ENCODE measurements around the gene LTB4R.

Gene LTB4R

GRCh38 chr14:24279301-24280186 lies 31.8 kb upstream of the LTB4R start:
- DNase-seq: no peak

GRCh38 chr14:24280797-24281460 lies 30.4 kb upstream of the LTB4R start:
- DNase-seq: no peak

GRCh38 chr14:24281636-24282035 lies 29.7 kb upstream of the LTB4R start:
- DNase-seq: no peak

GRCh38 chr14:24282736-24283135 lies 28.6 kb upstream of the LTB4R start:
- DNase-seq: no peak

GRCh38 chr14:24283796-24284460 lies 27.4 kb upstream of the LTB4R start:
- DNase-seq: no peak

- no peak for DNase-seq
Measured at GRCh38 chr14:24284501-24285035, 26.7 kb upstream of the LTB4R start.

- no peak for DNase-seq
Measured at GRCh38 chr14:24285351-24285750, 26.0 kb upstream of the LTB4R start.

GRCh38 chr14:24286996-24287395 lies 24.3 kb upstream of the LTB4R start:
- no peak for DNase-seq

GRCh38 chr14:24289649-24290280 lies 21.5 kb upstream of the LTB4R start:
- DNase-seq: no peak

GRCh38 chr14:24290746-24291145 lies 20.6 kb upstream of the LTB4R start:
- DNase-seq: no peak

- no peak for DNase-seq
Measured at GRCh38 chr14:24291446-24292117, 19.7 kb upstream of the LTB4R start.

GRCh38 chr14:24292118-24292807 lies 19.0 kb upstream of the LTB4R start:
- no peak for DNase-seq

GRCh38 chr14:24293525-24293924 lies 17.8 kb upstream of the LTB4R start:
- no peak for DNase-seq

GRCh38 chr14:24296341-24297157 lies 14.8 kb upstream of the LTB4R start:
- DNase-seq: peak; percentile 52

GRCh38 chr14:24297190-24297964 lies 13.9 kb upstream of the LTB4R start:
- DNase-seq: no peak

- DNase-seq: no peak
Measured at GRCh38 chr14:24298892-24299254, 12.4 kb upstream of the LTB4R start.

GRCh38 chr14:24299255-24300191 lies 11.8 kb upstream of the LTB4R start, which contains the start of the genes DHRS1 and NOP9:
Gene DHRS1, minus strand, starts transcription at chr14:24299780. Its CDS starts 674 bp downstream, at chr14:24299106.
Gene NOP9, plus strand, starts transcription at chr14:24299850. Its CDS starts 105 bp downstream, at chr14:24299955.
- peak; percentile 95 for DNase-seq

- DNase-seq: no peak
Measured at GRCh38 chr14:24300326-24300980, 10.8 kb upstream of the LTB4R start.

Measured in T-helper 9 cell (primary cell).